ENCODE results near the gene CMTM1. TPM values are rescaled to one million over a fixed set of nuclear protein-coding genes. Genes with fewer than 3 reads are reported as not detected.
A peak's percentile ranks its signal among the peaks of the same experiment; 100 is the strongest.
"Not testable (repeated sequence)": the region's sequence is repeated elsewhere in the genome, so short reads cannot be mapped to it uniquely, and the experiment has no call there.

CMTM1 gene
- total RNA-seq, 4 donors from 2014 or later, result 0.89 TPM; not detected in 3

DNA sequence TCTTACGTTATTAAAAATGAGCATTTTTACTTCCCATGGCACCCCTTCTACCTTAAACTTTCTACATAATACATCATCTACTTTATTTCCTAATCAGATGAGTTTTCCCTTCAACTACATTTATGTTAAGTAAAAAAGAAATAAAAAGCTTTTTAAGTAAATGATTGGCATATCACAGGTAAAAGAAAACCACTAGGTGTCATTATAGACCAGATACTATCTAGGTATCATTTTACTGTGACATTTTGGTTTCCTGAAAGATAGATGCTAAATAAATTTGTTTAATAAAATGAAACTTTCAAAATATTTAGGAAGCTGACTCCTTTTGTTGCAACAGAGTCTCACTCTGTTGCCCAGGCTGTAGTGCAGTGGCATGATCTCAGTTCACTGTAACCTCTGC, 3.8 kb upstream of the CMTM1 start:
- Histone ChIP-seq H3K4me1 (no peaks in the 10 kb centered on the region), H3K27me3 (no peaks in the 10 kb centered on the region), H3K36me3 (peaks cover 0 to 51% of the 10 kb centered on the region in 2 donors), H3K27ac (no peak overlapping the region), H3K9me3 (no peaks in the 10 kb centered on the region), H3K4me3 (no peak overlapping the region)
- WGBS, 2 donors (ENCODE audit: low coverage in 1 of 2), result 67 to 90% methylated on average over 1 of the region's 1 CpG
- TF ChIP-seq POLR2A (IDR thresholded peaks at IDR 0.05) (no peak), POLR2AphosphoS5 (IDR thresholded peaks at IDR 0.05) (no peak)
- TF ChIP-seq, protein P1, sequence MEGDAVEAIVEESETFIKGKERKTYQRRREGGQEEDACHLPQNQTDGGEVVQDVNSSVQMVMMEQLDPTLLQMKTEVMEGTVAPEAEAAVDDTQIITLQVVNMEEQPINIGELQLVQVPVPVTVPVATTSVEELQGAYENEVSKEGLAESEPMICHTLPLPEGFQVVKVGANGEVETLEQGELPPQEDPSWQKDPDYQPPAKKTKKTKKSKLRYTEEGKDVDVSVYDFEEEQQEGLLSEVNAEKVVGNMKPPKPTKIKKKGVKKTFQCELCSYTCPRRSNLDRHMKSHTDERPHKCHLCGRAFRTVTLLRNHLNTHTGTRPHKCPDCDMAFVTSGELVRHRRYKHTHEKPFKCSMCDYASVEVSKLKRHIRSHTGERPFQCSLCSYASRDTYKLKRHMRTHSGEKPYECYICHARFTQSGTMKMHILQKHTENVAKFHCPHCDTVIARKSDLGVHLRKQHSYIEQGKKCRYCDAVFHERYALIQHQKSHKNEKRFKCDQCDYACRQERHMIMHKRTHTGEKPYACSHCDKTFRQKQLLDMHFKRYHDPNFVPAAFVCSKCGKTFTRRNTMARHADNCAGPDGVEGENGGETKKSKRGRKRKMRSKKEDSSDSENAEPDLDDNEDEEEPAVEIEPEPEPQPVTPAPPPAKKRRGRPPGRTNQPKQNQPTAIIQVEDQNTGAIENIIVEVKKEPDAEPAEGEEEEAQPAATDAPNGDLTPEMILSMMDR (IDR thresholded peaks at IDR 0.05), result peak in 1 of 4 experiments; percentile 8
- ATAC-seq, result no peak

DNA sequence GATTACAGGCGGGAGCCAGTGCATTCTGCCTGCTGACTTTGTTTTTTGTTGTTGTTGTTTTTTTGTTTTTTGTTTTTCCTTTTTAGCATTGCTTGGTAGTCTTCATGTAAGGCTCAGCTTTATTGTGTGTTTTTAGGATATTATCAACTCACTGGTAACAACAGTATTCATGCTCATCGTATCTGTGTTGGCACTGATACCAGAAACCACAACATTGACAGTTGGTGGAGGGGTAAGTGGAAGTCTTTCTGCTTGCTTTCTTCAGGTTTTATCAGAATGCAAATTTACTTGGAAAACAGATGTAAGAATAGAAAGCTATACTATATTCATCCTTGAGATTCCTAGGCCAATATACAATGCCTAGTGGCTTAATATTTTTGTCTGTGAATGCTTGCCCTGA, 3.3 kb upstream of the CMTM1 start:
- no peak for ATAC-seq
- H3K36me3 ChIP-seq, result peaks cover 0 to 50% of the 10 kb centered on the region in 2 donors
- H3K27me3 ChIP-seq, result no peaks in the 10 kb centered on the region
- 92 to 94% methylated on average over 2 of the region's 2 CpGs for WGBS, 2 donors (ENCODE audit: low coverage in 1 of 2)
- TF ChIP-seq, protein P1 (IDR thresholded peaks at IDR 0.05), result no peak
- TF ChIP-seq POLR2A (IDR thresholded peaks at IDR 0.05) (no peak), EP300 (IDR thresholded peaks at IDR 0.05) (no peak), POLR2AphosphoS5 (IDR thresholded peaks at IDR 0.05) (no peak)
- H3K4me1 ChIP-seq, result no peaks in the 10 kb centered on the region
- H3K4me3 ChIP-seq, result no peak overlapping the region
- H3K9me3 ChIP-seq, result no peaks in the 10 kb centered on the region
- no peak overlapping the region for H3K27ac ChIP-seq

DNA sequence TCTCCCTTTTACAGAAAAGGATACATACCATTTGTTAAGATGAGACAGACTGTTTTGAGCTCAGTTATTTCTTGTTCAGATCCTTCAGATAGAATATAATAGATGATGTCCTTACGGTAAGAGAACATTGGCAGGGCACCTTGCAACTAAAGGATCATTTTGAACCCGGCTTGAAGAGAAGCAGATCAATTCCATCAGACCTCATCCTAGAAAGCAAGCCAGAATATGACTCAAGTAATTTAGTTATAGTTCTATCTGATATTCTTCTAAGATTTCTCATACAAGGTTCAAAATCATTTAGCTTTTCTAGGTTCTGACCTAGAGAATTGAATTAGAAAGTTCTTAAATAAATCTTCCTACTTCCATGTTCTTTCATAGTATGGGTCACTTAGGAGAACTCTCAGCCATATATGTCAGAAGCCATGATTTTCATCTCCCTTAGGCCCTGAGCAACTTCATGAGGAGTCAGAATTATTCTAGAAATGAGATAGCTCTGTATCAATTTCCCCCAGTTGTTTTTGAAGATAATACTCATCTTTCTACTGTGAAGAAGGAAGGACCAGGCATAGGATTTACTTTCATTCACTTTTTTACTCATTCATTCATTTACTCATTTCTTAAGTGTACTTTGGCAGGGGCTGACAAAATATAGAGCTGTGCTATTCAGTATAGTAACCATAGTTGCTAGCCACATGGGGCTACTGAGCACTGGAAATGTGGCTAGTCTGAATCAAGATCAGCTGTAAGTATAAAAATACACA, 2.5 kb upstream of the CMTM1 start:
- WGBS, 2 donors (ENCODE audit: low coverage in 1 of 2), result 58 to 78% methylated on average over 2 of the region's 2 CpGs
- ATAC-seq, result no peak
- Histone ChIP-seq H3K27ac (no peak overlapping the region), H3K4me1 (no peaks in the 10 kb centered on the region), H3K27me3 (no peaks in the 10 kb centered on the region), H3K36me3 (peaks cover 0 to 50% of the 10 kb centered on the region in 2 donors), H3K4me3 (no peak overlapping the region), H3K9me3 (no peaks in the 10 kb centered on the region)
- TF ChIP-seq POLR2A (IDR thresholded peaks at IDR 0.05) (no peak), POLR2AphosphoS5 (IDR thresholded peaks at IDR 0.05) (no peak), EP300 (IDR thresholded peaks at IDR 0.05) (no peak)
- TF ChIP-seq, protein P1 (IDR thresholded peaks at IDR 0.05), result no peak

DNA sequence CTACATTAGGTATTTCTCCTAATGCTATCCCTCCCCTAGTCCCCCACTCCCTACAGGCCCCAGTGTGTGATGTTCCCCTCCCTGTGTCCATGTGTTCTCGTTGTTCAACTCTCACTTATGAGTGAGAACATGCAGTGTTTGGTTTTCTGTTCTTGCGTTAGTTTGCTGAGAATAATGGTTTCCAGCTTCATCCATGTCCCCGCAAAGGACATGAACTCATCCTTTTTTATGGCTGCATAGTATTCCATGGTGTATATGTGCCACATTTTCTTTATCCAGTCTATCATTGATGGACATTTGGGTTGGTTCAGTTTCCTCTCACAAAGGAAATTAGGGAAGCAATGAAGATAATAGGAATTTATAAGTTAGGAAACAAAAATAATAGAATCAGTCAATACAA, 1.0 kb downstream of the CMTM1 start:
- H3K36me3 ChIP-seq, result peaks cover 0 to 35% of the 10 kb centered on the region in 2 donors
- 100% methylated on average over 1 to 3 of the region's 3 CpGs for WGBS, 2 donors (ENCODE audit: low coverage in 1 of 2)
- not testable (repeated sequence) for H3K4me1 ChIP-seq

DNA sequence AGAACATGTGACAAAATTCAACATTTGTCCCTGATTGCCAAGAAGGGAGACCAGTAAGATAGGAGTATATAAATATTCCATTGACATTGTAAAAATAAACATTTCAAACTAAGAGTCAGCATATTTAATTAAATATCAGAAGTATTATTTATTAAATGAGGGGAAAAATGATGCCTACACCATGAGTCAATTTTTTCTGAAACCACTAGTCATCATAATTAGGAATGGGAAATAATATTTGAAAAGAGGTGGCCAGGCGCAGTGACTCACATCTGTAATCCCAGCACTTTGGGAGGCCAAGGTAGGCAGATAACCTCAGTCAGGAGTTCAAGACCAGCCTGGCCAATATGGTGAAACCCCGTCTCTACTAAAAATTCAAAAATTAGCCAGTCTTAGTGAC, 2.1 kb downstream of the CMTM1 start:
- WGBS, 2 donors (ENCODE audit: low coverage in 1 of 2), result 80 to 100% methylated on average over 2 of the region's 2 CpGs
- no peak for ATAC-seq
- Histone ChIP-seq H3K4me3 (no peak overlapping the region), H3K36me3 (peaks cover 0 to 35% of the 10 kb centered on the region in 2 donors), H3K27ac (no peak overlapping the region), H3K9me3 (no peaks in the 10 kb centered on the region), H3K4me1 (no peaks in the 10 kb centered on the region), H3K27me3 (no peaks in the 10 kb centered on the region)
- TF ChIP-seq, protein P1 (IDR thresholded peaks at IDR 0.05), result no peak
- TF ChIP-seq EP300 (IDR thresholded peaks at IDR 0.05), result no peak
- no peak for TF ChIP-seq POLR2A (IDR thresholded peaks at IDR 0.05)
- TF ChIP-seq POLR2AphosphoS5 (IDR thresholded peaks at IDR 0.05), result no peak

More for the DNA sequence above, 1.0 kb downstream of the CMTM1 start:
- not testable (repeated sequence) for H3K4me3 ChIP-seq, H3K27me3 ChIP-seq, H3K27ac ChIP-seq, H3K9me3 ChIP-seq, ATAC-seq

Measured in gastroesophageal sphincter (tissue), 4 donors.